GM12891 (cell line): ENCODE results near the gene NAALADL2.

Experiments
- POLR2A ChIP-seq: IDR thresholded peaks from 2 replicates; pipeline ENCODE4 v1.6.1; 2011; ENCODE audit warnings: low read depth, low read length, control low read depth
- POLR2AphosphoS5 ChIP-seq: IDR thresholded peaks from 2 replicates; pipeline ENCODE4 v1.6.1; 2011; ENCODE audit warnings: low read depth, low read length, control low read depth

DNA sequence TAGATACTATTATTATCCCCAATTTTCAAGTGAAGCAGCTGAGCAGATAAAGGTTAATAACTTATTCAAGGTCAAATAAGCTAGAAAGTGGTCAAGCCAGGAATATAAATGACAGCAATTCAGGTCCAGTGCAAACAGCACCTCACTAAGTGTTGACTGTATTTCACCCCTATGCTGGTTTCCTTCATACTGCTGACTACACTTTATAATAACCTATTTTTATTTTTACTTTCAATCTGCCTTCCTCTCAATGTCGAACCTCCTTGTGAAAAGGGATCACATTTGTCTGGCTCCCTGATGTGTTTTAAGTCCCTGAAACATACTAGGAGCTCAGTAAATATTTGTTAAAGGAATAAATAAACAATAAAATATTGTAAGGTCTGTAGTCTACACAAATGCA, 146.1 kb downstream of the NAALADL2 start:
- TF ChIP-seq POLR2A (no peak), POLR2AphosphoS5 (no peak)
